HL-60 (cell line): ENCODE results near the gene SLC25A21.

Source experiments
- DNase-seq, 2 experiments: peaks; one replicate each; pipeline ENCODE4 v3.0.0-alpha.2; 2010 to 2020; ENCODE audit warnings: low read depth in 1 of 2, low spot score in 1 of 2
- H3K27ac ChIP-seq: fragments of 250-450 bp; sonication (Bioruptor Pico); replicated peaks from 2 replicates; pipeline ENCODE4 v1.5.1; 2020; ENCODE audit warnings: mild to moderate bottlenecking, moderate library complexity
- H3K27me3 ChIP-seq: fragments of 250-450 bp; sonication (Bioruptor Pico); 2 replicates; pipeline ENCODE4 v1.5.1; 2021; ENCODE audit warnings: mild to moderate bottlenecking, moderate library complexity; ENCODE audit not compliant: insufficient read depth, poor library complexity, severe bottlenecking
- H3K4me3 ChIP-seq: replicated peaks from 2 replicates; pipeline ENCODE4 v1.5.1; 2011; ENCODE audit warnings: mild to moderate bottlenecking, control low read depth, low read length; ENCODE audit not compliant: insufficient read depth
- GABPA ChIP-seq: IDR thresholded peaks from 2 replicates; pipeline ENCODE4 v1.6.1; 2012; ENCODE audit warnings: low read depth
- POLR2AphosphoS5 ChIP-seq: IDR thresholded peaks from 2 replicates; pipeline ENCODE4 v1.6.1; 2012; ENCODE audit warnings: low read depth
- REST ChIP-seq: IDR thresholded peaks from 2 replicates; pipeline ENCODE4 v1.6.1; 2012; ENCODE audit warnings: low read depth; ENCODE audit not compliant: insufficient replicate concordance
- SPI1 ChIP-seq: IDR thresholded peaks from 2 replicates; pipeline ENCODE4 v1.6.1; 2012; ENCODE audit warnings: low read depth, mild to moderate bottlenecking, borderline replicate concordance
- TF ChIP-seq, protein P1 (sequence below): IDR thresholded peaks from one replicate; pipeline ENCODE4 v1.5.1; 2011; ENCODE audit warnings: low read length, control low read depth, inconsistent platforms; ENCODE audit not compliant: insufficient read depth

The SLC25A21 gene

GRCh38 chr14:36663404-36664321, 508.7 kb downstream of the SLC25A21 start:
- TF ChIP-seq SPI1 (no peak), REST (no peak), POLR2AphosphoS5 (no peak), GABPA (no peak)
- TF ChIP-seq, protein P1, sequence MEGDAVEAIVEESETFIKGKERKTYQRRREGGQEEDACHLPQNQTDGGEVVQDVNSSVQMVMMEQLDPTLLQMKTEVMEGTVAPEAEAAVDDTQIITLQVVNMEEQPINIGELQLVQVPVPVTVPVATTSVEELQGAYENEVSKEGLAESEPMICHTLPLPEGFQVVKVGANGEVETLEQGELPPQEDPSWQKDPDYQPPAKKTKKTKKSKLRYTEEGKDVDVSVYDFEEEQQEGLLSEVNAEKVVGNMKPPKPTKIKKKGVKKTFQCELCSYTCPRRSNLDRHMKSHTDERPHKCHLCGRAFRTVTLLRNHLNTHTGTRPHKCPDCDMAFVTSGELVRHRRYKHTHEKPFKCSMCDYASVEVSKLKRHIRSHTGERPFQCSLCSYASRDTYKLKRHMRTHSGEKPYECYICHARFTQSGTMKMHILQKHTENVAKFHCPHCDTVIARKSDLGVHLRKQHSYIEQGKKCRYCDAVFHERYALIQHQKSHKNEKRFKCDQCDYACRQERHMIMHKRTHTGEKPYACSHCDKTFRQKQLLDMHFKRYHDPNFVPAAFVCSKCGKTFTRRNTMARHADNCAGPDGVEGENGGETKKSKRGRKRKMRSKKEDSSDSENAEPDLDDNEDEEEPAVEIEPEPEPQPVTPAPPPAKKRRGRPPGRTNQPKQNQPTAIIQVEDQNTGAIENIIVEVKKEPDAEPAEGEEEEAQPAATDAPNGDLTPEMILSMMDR: no peak
- no peak overlapping the region for H3K4me3 ChIP-seq
- no peak for DNase-seq
- no peak overlapping the region for H3K27ac ChIP-seq
- peaks cover 81% of the 10 kb centered on the region for H3K27me3 ChIP-seq

GRCh38 chr14:36662543-36663403, 509.6 kb downstream of the SLC25A21 start:
- no peak for DNase-seq
- no peak for TF ChIP-seq REST
- no peak for TF ChIP-seq GABPA
- TF ChIP-seq, protein P1: no peak
- no peak for TF ChIP-seq POLR2AphosphoS5
- Histone ChIP-seq H3K27me3 (peaks cover 88% of the 10 kb centered on the region), H3K27ac (no peak overlapping the region), H3K4me3 (no peak overlapping the region)

DNA sequence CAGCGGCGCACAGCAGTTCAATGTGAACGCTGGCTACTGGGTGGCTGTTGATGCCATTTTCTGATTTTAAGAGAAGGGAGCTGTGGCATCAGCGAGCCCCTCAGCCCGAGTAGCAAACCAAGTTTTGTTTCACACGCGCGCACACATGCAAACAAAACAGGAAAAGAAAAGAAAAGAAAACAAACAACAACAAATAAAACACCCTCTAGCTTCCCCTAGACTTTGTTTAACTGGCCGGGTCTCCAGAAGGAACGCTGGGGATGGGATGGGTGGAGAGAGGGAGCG, 510.2 kb downstream of the SLC25A21 start:
- no peak for DNase-seq
- no peak overlapping the region for H3K27ac ChIP-seq
- H3K27me3 ChIP-seq: peaks cover 92% of the 10 kb centered on the region
- TF ChIP-seq SPI1 (no peak), POLR2AphosphoS5 (no peak), REST (no peak), GABPA (no peak)
- TF ChIP-seq, protein P1: no peak
- H3K4me3 ChIP-seq: no peak overlapping the region
